Measurements from ENCODE around the gene SLC38A4. TPM values are rescaled to one million over a fixed set of nuclear protein-coding genes. Genes with fewer than 3 reads are reported as not detected.
"Not testable (repeated sequence)": the region's sequence is repeated elsewhere in the genome, so short reads cannot be mapped to it uniquely, and the experiment has no call there.

Gene SLC38A4
- polyA plus RNA-seq, 4 donors: 20.9 to 37.7 (median 23.2) TPM

- no peak for DNase-seq (ENCODE audit: low read depth in 4 of 4, low spot score in 3 of 4)
Observed at GRCh38 chr12:46779063-46779462, 46.7 kb downstream of the SLC38A4 start.

- no peak for DNase-seq (ENCODE audit: low read depth in 4 of 4, low spot score in 3 of 4)
Observed at GRCh38 chr12:46778415-46778814, 47.4 kb downstream of the SLC38A4 start.

GRCh38 chr12:46777587-46777986 is 48.2 kb downstream of the SLC38A4 start:
- DNase-seq (ENCODE audit: low read depth in 4 of 4, low spot score in 3 of 4): no peak

GRCh38 chr12:46775796-46776195 is 50.0 kb downstream of the SLC38A4 start:
- no peak for DNase-seq (ENCODE audit: low read depth in 4 of 4, low spot score in 3 of 4)

- DNase-seq (ENCODE audit: low read depth in 4 of 4, low spot score in 3 of 4): no peak
Observed at GRCh38 chr12:46774322-46774633, 51.5 kb downstream of the SLC38A4 start.

GRCh38 chr12:46773586-46774321 is 52.0 kb downstream of the SLC38A4 start:
- no peak for DNase-seq (ENCODE audit: low read depth in 4 of 4, low spot score in 3 of 4)

- no peak for DNase-seq (ENCODE audit: low read depth in 4 of 4, low spot score in 3 of 4)
Observed at GRCh38 chr12:46771268-46771827, 54.4 kb downstream of the SLC38A4 start.

GRCh38 chr12:46770501-46771183 is 55.2 kb downstream of the SLC38A4 start:
- DNase-seq (ENCODE audit: low read depth in 4 of 4, low spot score in 3 of 4): peak; percentile 10 to 33 (median 18)

GRCh38 chr12:46764005-46764404 is 61.8 kb downstream of the SLC38A4 start:
- no peak for DNase-seq (ENCODE audit: low read depth in 4 of 4, low spot score in 3 of 4)

- no peak for DNase-seq (ENCODE audit: low read depth in 4 of 4, low spot score in 3 of 4)
Observed at GRCh38 chr12:46763230-46763629, 62.6 kb downstream of the SLC38A4 start.

- DNase-seq (ENCODE audit: low read depth in 4 of 4, low spot score in 3 of 4): no peak
Observed at GRCh38 chr12:46754550-46754949, 71.2 kb downstream of the SLC38A4 start.

GRCh38 chr12:46752396-46752795 is 73.4 kb downstream of the SLC38A4 start:
- DNase-seq (ENCODE audit: low read depth in 4 of 4, low spot score in 3 of 4): no peak

- no peak for DNase-seq (ENCODE audit: low read depth in 4 of 4, low spot score in 3 of 4)
Observed at GRCh38 chr12:46751173-46751572, 74.6 kb downstream of the SLC38A4 start.

- DNase-seq (ENCODE audit: low read depth in 4 of 4, low spot score in 3 of 4): no peak
Observed at GRCh38 chr12:46749322-46749721, 76.5 kb downstream of the SLC38A4 start.

- no peak for DNase-seq (ENCODE audit: low read depth in 4 of 4, low spot score in 3 of 4)
Observed at GRCh38 chr12:46744283-46744682, 81.5 kb downstream of the SLC38A4 start.

GRCh38 chr12:46743456-46743855 is 82.3 kb downstream of the SLC38A4 start:
- no peak for DNase-seq (ENCODE audit: low read depth in 4 of 4, low spot score in 3 of 4)

- DNase-seq (ENCODE audit: low read depth in 4 of 4, low spot score in 3 of 4): not testable (repeated sequence)
Observed at GRCh38 chr12:46742271-46742670, 83.5 kb downstream of the SLC38A4 start.

GRCh38 chr12:46725332-46725731 is 100.5 kb downstream of the SLC38A4 start:
- DNase-seq (ENCODE audit: low read depth in 4 of 4, low spot score in 3 of 4): no peak

- DNase-seq (ENCODE audit: low read depth in 4 of 4, low spot score in 3 of 4): no peak
Observed at GRCh38 chr12:46723629-46724419, 102.0 kb downstream of the SLC38A4 start.

GRCh38 chr12:46722394-46723185 is 103.2 kb downstream of the SLC38A4 start:
- DNase-seq (ENCODE audit: low read depth in 4 of 4, low spot score in 3 of 4): peak in 2 of 4 donors; percentile 0 to 7
